Amniotic epithelial cell (primary cell): ENCODE measurements around the gene KIF22.
A peak's percentile ranks its signal among the peaks of the same experiment; 100 is the strongest.
"Not testable (repeated sequence)": the region's sequence is repeated elsewhere in the genome, so short reads cannot be mapped to it uniquely, and the experiment has no call there.

Experiments used
- DNase-seq: peaks from one replicate; pipeline ENCODE4 v3.0.0-alpha.2; 2010; ENCODE audit warnings: low read depth

KIF22 gene

GRCh38 chr16:29815032-29815721, 24.6 kb downstream of the KIF22 start:
- no peak for DNase-seq

GRCh38 chr16:29815793-29816693, 25.5 kb downstream of the KIF22 start, which contains the start of gene PAGR1:
PAGR1 (plus strand) TSS chr16:29816152; CDS start chr16:29816526, 374 bp downstream.
- DNase-seq = peak; percentile 100

- DNase-seq = peak; percentile 71
Measured at GRCh38 chr16:29816694-29817441, 26.3 kb downstream of the KIF22 start.

GRCh38 chr16:29818082-29818481, 27.5 kb downstream of the KIF22 start:
- DNase-seq = no peak

- DNase-seq = peak; percentile 58
Measured at GRCh38 chr16:29819506-29819905, 29.0 kb downstream of the KIF22 start.

GRCh38 chr16:29820271-29820701, 29.7 kb downstream of the KIF22 start, which contains the start of gene MVP:
MVP (plus strand) TSS chr16:29820462; CDS start chr16:29830550, 10,088 bp downstream.
- DNase-seq = peak; percentile 64

- DNase-seq = peak; percentile 26
Measured at GRCh38 chr16:29820730-29821642, 30.4 kb downstream of the KIF22 start.

- DNase-seq = peak; percentile 92
Measured at GRCh38 chr16:29821643-29822115, 31.1 kb downstream of the KIF22 start.

GRCh38 chr16:29824589-29825144, 34.1 kb downstream of the KIF22 start:
- peak; percentile 81 for DNase-seq

GRCh38 chr16:29825145-29826044, 34.8 kb downstream of the KIF22 start:
- DNase-seq = peak; percentile 72

GRCh38 chr16:29826342-29826695, 35.8 kb downstream of the KIF22 start:
- no peak for DNase-seq

- no peak for DNase-seq
Measured at GRCh38 chr16:29830774-29831173, 40.2 kb downstream of the KIF22 start.

GRCh38 chr16:29831490-29831889, 40.9 kb downstream of the KIF22 start:
- no peak for DNase-seq

- DNase-seq = not testable (repeated sequence)
Measured at GRCh38 chr16:29833219-29833618, 42.7 kb downstream of the KIF22 start.

GRCh38 chr16:29834079-29834478, 43.5 kb downstream of the KIF22 start:
- DNase-seq = no peak

- DNase-seq = no peak
Measured at GRCh38 chr16:29835926-29836325, 45.4 kb downstream of the KIF22 start.

GRCh38 chr16:29836623-29837022, 46.1 kb downstream of the KIF22 start:
- DNase-seq = no peak

- peak; percentile 95 for DNase-seq
Measured at GRCh38 chr16:29837841-29838240, 47.3 kb downstream of the KIF22 start.

GRCh38 chr16:29839822-29840221, 49.3 kb downstream of the KIF22 start:
- DNase-seq = peak; percentile 74

GRCh38 chr16:29840240-29840639, 49.7 kb downstream of the KIF22 start:
- DNase-seq = no peak
